Osteoblast (primary cell): Measurements from ENCODE around the gene CAVIN4. TPM values are rescaled to one million over a fixed set of nuclear protein-coding genes. Genes with fewer than 3 reads are reported as not detected.

Experiments used
- DNase-seq: peaks from one replicate; pipeline ENCODE4 v3.0.0; 2011; ENCODE audit warnings: low spot score, mixed read lengths; ENCODE audit not compliant: insufficient read length; ENCODE audit errors: missing footprints
- H2AFZ ChIP-seq: 2 replicates; pipeline ENCODE4 v1.6.0; 2011; ENCODE audit warnings: mild to moderate bottlenecking, low read length
- H3K27ac ChIP-seq: 2 replicates; pipeline ENCODE4 v1.5.1; 2011; ENCODE audit warnings: mild to moderate bottlenecking, low read depth, low read length, moderate library complexity
- H3K27me3 ChIP-seq: 2 replicates; pipeline ENCODE4 v1.6.0; 2012; ENCODE audit warnings: mild to moderate bottlenecking, control low read depth, inconsistent platforms, low read length, moderate library complexity; ENCODE audit not compliant: insufficient read depth
- H3K36me3 ChIP-seq: 2 replicates; pipeline ENCODE4 v1.5.1; 2011; ENCODE audit warnings: mild to moderate bottlenecking, low read length, control low read depth, moderate library complexity; ENCODE audit not compliant: insufficient read depth
- H3K4me1 ChIP-seq: 2 replicates; pipeline ENCODE4 v1.5.1; 2011; ENCODE audit warnings: mild to moderate bottlenecking, low read length, control low read depth, moderate library complexity; ENCODE audit not compliant: insufficient read depth
- H3K4me2 ChIP-seq: 2 replicates; pipeline ENCODE4 v1.6.0; 2011; ENCODE audit warnings: mild to moderate bottlenecking, low read length; ENCODE audit not compliant: insufficient read depth
- H3K4me3 ChIP-seq: fragments of 200-600 bp; sonication (generic); 3 replicates; pipeline ENCODE4 v1.5.1; 2012; ENCODE audit warnings: mild to moderate bottlenecking, low read length, inconsistent platforms; ENCODE audit not compliant: insufficient read depth
- H3K79me2 ChIP-seq: 2 replicates; pipeline ENCODE4 v1.6.0; 2012; ENCODE audit warnings: mild to moderate bottlenecking, low read length, control low read depth, inconsistent platforms; ENCODE audit not compliant: insufficient read depth
- H3K9me3 ChIP-seq: 2 replicates; pipeline ENCODE4 v1.5.1; 2011; ENCODE audit warnings: low read depth, low read length, control low read depth
- H4K20me1 ChIP-seq: 2 replicates; pipeline ENCODE4 v1.6.0; 2012; ENCODE audit warnings: mild to moderate bottlenecking, low read length, control low read depth; ENCODE audit not compliant: insufficient read depth
- total RNA-seq: library from RNA; depleted of rRNA; stranded (reverse); fragments of >200 nt; gene quantifications from 2 replicates; pipeline ENCODE4 v1.2.3, GENCODE V29; 2012
- TF ChIP-seq, protein P1 (sequence below): IDR thresholded peaks from 2 replicates; pipeline ENCODE4 v1.5.1; 2011; ENCODE audit warnings: mild to moderate bottlenecking, low read depth, low read length, moderate library complexity; ENCODE audit errors: extremely low read depth

The CAVIN4 gene
- total RNA-seq, 1 donor = 1.4 TPM

DNA sequence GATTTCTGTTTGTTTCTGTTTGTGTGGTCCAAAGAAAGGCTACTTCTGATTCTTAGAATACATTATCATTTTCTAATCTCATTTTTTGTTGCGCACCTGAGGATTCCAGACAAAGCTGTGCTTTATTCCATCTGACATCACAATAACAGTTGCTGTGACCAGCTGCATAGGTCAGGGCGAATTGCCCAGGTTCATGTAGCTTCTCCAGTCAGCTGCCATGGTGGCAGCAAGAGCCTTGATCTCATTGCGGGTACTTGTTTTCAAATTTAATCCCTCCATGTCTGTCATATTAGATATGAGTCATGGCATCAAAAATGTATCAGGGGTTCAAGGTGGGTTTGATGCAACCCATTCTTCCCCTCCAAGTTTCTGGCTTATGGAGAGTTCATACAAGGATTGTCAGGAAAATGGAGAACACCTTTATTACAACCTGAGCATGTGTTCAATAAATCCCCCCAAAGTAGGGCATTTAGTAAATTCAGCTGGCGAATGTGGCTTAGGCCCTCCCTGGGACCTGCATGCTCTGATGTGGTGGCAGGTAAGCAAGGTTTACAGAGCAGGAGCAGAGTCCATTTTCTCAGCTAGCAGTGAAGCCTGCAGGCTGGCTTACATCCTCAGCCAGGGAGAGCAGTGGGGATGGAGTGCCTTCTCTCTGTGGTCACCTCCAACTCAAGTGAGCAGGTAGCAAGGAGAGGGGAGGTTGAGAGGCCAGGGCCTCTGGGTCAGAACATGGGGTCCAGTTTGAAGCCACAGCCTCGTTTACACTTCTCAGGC is 13.9 kb downstream of the CAVIN4 start:
- TF ChIP-seq, protein P1, sequence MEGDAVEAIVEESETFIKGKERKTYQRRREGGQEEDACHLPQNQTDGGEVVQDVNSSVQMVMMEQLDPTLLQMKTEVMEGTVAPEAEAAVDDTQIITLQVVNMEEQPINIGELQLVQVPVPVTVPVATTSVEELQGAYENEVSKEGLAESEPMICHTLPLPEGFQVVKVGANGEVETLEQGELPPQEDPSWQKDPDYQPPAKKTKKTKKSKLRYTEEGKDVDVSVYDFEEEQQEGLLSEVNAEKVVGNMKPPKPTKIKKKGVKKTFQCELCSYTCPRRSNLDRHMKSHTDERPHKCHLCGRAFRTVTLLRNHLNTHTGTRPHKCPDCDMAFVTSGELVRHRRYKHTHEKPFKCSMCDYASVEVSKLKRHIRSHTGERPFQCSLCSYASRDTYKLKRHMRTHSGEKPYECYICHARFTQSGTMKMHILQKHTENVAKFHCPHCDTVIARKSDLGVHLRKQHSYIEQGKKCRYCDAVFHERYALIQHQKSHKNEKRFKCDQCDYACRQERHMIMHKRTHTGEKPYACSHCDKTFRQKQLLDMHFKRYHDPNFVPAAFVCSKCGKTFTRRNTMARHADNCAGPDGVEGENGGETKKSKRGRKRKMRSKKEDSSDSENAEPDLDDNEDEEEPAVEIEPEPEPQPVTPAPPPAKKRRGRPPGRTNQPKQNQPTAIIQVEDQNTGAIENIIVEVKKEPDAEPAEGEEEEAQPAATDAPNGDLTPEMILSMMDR = no peak
- Histone ChIP-seq H4K20me1 (no peaks in the 10 kb centered on the region), H3K4me1 (peaks cover 16% of the 10 kb centered on the region), H3K4me2 (no peak overlapping the region), H3K79me2 (no peaks in the 10 kb centered on the region), H3K9me3 (no peaks in the 10 kb centered on the region), H2AFZ (no peak overlapping the region), H3K27me3 (no peaks in the 10 kb centered on the region), H3K27ac (no peak overlapping the region), H3K36me3 (no peaks in the 10 kb centered on the region), H3K4me3 (no peak overlapping the region)
- DNase-seq = peak; percentile 49

- H2AFZ ChIP-seq = no peak overlapping the region
- no peaks in the 10 kb centered on the region for H3K9me3 ChIP-seq
- TF ChIP-seq, protein P1 = peak; percentile 90
- no peak overlapping the region for H3K4me3 ChIP-seq
- peaks cover 11% of the 10 kb centered on the region for H3K4me1 ChIP-seq
- H3K27me3 ChIP-seq = peaks cover 4% of the 10 kb centered on the region
- H3K79me2 ChIP-seq = no peaks in the 10 kb centered on the region
- DNase-seq = peak; percentile 71
- H3K27ac ChIP-seq = no peak overlapping the region
- no peaks in the 10 kb centered on the region for H3K36me3 ChIP-seq
- H4K20me1 ChIP-seq = no peaks in the 10 kb centered on the region
- H3K4me2 ChIP-seq = no peak overlapping the region
Observed at GRCh38 chr9:100595391-100596199, 17.7 kb downstream of the CAVIN4 start.

DNA sequence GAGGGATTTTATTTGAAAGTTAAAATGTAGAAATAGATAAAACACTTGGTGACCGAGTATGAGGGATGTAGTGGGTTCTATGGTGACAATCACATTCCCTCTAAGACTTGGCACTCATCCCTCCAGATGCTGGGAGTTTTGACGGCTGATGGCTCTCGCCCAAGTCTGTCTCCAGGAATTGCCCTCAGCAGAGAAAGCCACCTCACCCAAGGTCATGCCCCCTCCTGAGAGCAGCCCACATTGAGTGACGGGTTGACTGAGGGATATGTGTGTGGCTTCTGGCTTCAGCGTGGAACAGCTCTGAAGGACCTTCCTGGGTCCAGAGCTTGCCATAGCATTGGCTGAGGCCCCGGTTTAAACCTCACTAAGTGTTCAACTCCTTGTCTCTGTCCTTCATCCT is 19.4 kb downstream of the CAVIN4 start:
- Histone ChIP-seq H4K20me1 (no peaks in the 10 kb centered on the region), H3K27ac (no peak overlapping the region), H3K9me3 (no peaks in the 10 kb centered on the region), H3K79me2 (no peaks in the 10 kb centered on the region), H3K36me3 (no peaks in the 10 kb centered on the region), H3K27me3 (peaks cover 4% of the 10 kb centered on the region), H3K4me3 (no peak overlapping the region), H3K4me1 (peaks cover 8% of the 10 kb centered on the region), H3K4me2 (no peak overlapping the region), H2AFZ (no peak overlapping the region)
- TF ChIP-seq, protein P1 = no peak
- no peak for DNase-seq

GRCh38 chr9:100598641-100599145 is 20.8 kb downstream of the CAVIN4 start:
- no peak overlapping the region for H3K27ac ChIP-seq
- peaks cover 8% of the 10 kb centered on the region for H3K4me1 ChIP-seq
- no peaks in the 10 kb centered on the region for H3K79me2 ChIP-seq
- H3K36me3 ChIP-seq = no peaks in the 10 kb centered on the region
- H3K9me3 ChIP-seq = no peaks in the 10 kb centered on the region
- no peaks in the 10 kb centered on the region for H4K20me1 ChIP-seq
- DNase-seq = peak; percentile 94
- H2AFZ ChIP-seq = peak overlapping the region; percentile 83
- H3K4me2 ChIP-seq = peak overlapping the region; percentile 89
- peak overlapping the region; percentile 74 for H3K4me3 ChIP-seq
- H3K27me3 ChIP-seq = peaks cover 4% of the 10 kb centered on the region
- TF ChIP-seq, protein P1 = no peak
